Panc1 (cell line): ENCODE measurements around the gene SMIM10L2A. TPM values are rescaled to one million over a fixed set of nuclear protein-coding genes. Genes with fewer than 3 reads are reported as not detected.

Experiments
- ATAC-seq: fragments of 200-7000 bp; cut with Tn5 transposase; 2 replicates; pipeline ENCODE4 v1.9.1; 2020; ENCODE audit warnings: mild to moderate bottlenecking, moderate library complexity
- BruUV-seq: library from RNA; stranded (reverse); fragments of 400-500 nt; replicated peaks from 2 replicates; lab custom pipeline; 2021; lab: Mats Ljungman, UMichigan
- CTCF ChIA-PET: fragments of 300-600 bp; sonication (Branson Sonifier 250); formaldehyde crosslinking; loops from one replicate; lab custom pipeline; 2022; ENCODE audit warnings: antibody characterized with exemption; lab: Charles Lee
- POLR2A ChIA-PET: fragments of 300-600 bp; sonication (Branson Sonifier 250); formaldehyde crosslinking; loops from one replicate; lab custom pipeline; 2022; ENCODE audit warnings: antibody characterized with exemption; lab: Charles Lee
- DNase-seq: peaks from one replicate; pipeline ENCODE4 v3.0.0-alpha.2; 2010; ENCODE audit warnings: low read depth, low spot score
- H3K27ac ChIP-seq: 2 replicates; pipeline ENCODE4 v1.5.1; 2011; ENCODE audit warnings: mild to moderate bottlenecking, low read length, inconsistent platforms
- H3K27me3 ChIP-seq: fragments of 200-500 bp; sonication (Bioruptor generic); 2 replicates; pipeline ENCODE4 v1.6.0; 2014; ENCODE audit warnings: low read length, inconsistent platforms; ENCODE audit not compliant: control insufficient read depth, insufficient read depth
- H3K36me3 ChIP-seq: fragments of 200-500 bp; sonication (Bioruptor generic); 2 replicates; pipeline ENCODE4 v1.5.1; 2014; ENCODE audit warnings: inconsistent platforms, mild to moderate bottlenecking, low read length, moderate library complexity; ENCODE audit not compliant: control insufficient read depth, insufficient read depth
- H3K4me1 ChIP-seq: 2 replicates; pipeline ENCODE4 v1.5.1; 2011; ENCODE audit warnings: inconsistent platforms, mild to moderate bottlenecking, low read length, moderate library complexity; ENCODE audit not compliant: control insufficient read depth, insufficient read depth
- H3K4me3 ChIP-seq, 2 experiments: 2 replicates each; pipeline ENCODE4 v1.5.1; 2011 to 2012; ENCODE audit warnings: low read depth in 2 of 2, low read length in 2 of 2, mild to moderate bottlenecking in 2 of 2, inconsistent platforms in 1 of 2, moderate library complexity in 1 of 2
- H3K9me3 ChIP-seq: fragments of 200-500 bp; sonication (Bioruptor generic); 2 replicates; pipeline ENCODE4 v1.5.1; 2014; ENCODE audit warnings: low read depth, mild to moderate bottlenecking, inconsistent platforms, low read length, moderate library complexity; ENCODE audit not compliant: control insufficient read depth, insufficient read depth
- POLR2AphosphoS5 ChIP-seq: IDR thresholded peaks from 2 replicates; pipeline ENCODE4 v1.6.1; 2012; ENCODE audit warnings: mild to moderate bottlenecking, low read depth, low read length, moderate library complexity
- SIN3A ChIP-seq: IDR thresholded peaks from 2 replicates; pipeline ENCODE4 v1.6.1; 2012; ENCODE audit warnings: low read depth, mild to moderate bottlenecking, low read length, moderate library complexity, borderline replicate concordance; ENCODE audit not compliant: insufficient read depth
- TCF7L2 ChIP-seq: IDR thresholded peaks from 2 replicates; pipeline ENCODE4 v1.6.1; 2011; ENCODE audit warnings: mild to moderate bottlenecking, low read depth, low read length, inconsistent platforms
- in situ Hi-C: cut with HindIII; loops from 2 replicates; pipeline ENCODE4 v1.10.0; 2016; ENCODE audit warnings: low sequenced_read_pairs, low pct_unique_long_range_greater_than_20kb
- intact Hi-C: fragments of 100-400 bp; cut with micrococcal nuclease; formaldehyde crosslinking; loops from one replicate; pipeline ENCODE4 v1.10.0; 2022; ENCODE audit not compliant: unreplicated experiment
- total RNA-seq: library from RNA; stranded (reverse); gene quantifications from one replicate; pipeline ENCODE4 v1.2.1, GENCODE V29; 2021; ENCODE audit not compliant: unreplicated experiment
- TF ChIP-seq, protein P1 (sequence below), 2 experiments: IDR thresholded peaks; 2 replicates each; pipeline ENCODE4 v1.6.1; 2011 to 2012; ENCODE audit warnings: low read depth in 2 of 2, control low read depth in 1 of 2, low read length in 1 of 2, mild to moderate bottlenecking in 1 of 2, moderate library complexity in 1 of 2; ENCODE audit not compliant: insufficient read depth in 1 of 2
- TF ChIP-seq, protein P2 (sequence below): fragments of 450-650 bp; IDR thresholded peaks from 2 replicates; pipeline ENCODE4 v1.5.1; 2017; ENCODE audit warnings: mild to moderate bottlenecking

SMIM10L2A gene
- total RNA-seq, 1 experiment from 2014 or later, result 0.36 TPM

DNA sequence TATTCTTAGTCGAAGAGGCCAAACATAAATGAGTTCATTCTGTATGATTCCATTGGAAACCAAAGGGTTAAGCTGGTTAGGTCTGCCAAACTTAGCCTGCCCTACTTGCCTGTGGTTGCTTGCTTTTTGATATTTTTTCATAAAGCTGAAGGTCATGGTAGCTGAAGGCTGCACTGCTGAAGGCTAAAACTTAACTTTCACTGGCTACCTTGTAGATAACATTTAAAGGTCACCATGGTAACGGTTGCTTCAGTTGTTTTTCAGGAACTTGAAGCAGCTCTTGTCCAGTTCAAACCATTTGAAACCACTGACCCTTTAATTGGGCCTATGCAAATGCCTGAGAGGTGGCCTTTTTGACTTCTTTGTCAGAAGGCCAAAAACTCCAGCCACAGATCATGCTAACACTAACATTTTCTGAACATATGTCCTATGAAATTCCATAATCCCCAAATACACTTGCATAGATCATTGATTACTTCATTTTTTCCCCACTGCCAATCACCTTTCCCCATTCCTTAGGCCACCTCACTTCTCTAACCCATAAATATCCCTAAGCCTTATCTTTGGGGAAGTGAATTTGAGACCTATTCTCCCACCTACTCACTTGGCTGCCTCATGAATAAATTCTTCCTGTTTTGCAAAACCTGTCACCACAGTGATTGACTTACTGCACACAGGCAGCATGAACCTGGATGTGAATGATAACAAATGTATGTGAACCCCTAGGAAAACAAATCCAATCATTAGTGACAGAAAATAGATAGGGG, 10.7 kb upstream of the SMIM10L2A start:
- intact Hi-C loops (no loop called here), in situ Hi-C loops (no loop called here)
- H3K9me3 ChIP-seq, result no peaks in the 10 kb centered on the region
- no TSS peak for BruUV-seq
- no peaks in the 10 kb centered on the region for H3K36me3 ChIP-seq
- no peak overlapping the region for H3K4me3 ChIP-seq
- DNase-seq, result no peak
- no peak overlapping the region for H3K27ac ChIP-seq
- H3K4me1 ChIP-seq, result no peaks in the 10 kb centered on the region
- no peaks in the 10 kb centered on the region for H3K27me3 ChIP-seq
- ChIA-PET POLR2A (no interaction called here), CTCF (no interaction called here)
- no peak for ATAC-seq
- TF ChIP-seq, protein P1, sequence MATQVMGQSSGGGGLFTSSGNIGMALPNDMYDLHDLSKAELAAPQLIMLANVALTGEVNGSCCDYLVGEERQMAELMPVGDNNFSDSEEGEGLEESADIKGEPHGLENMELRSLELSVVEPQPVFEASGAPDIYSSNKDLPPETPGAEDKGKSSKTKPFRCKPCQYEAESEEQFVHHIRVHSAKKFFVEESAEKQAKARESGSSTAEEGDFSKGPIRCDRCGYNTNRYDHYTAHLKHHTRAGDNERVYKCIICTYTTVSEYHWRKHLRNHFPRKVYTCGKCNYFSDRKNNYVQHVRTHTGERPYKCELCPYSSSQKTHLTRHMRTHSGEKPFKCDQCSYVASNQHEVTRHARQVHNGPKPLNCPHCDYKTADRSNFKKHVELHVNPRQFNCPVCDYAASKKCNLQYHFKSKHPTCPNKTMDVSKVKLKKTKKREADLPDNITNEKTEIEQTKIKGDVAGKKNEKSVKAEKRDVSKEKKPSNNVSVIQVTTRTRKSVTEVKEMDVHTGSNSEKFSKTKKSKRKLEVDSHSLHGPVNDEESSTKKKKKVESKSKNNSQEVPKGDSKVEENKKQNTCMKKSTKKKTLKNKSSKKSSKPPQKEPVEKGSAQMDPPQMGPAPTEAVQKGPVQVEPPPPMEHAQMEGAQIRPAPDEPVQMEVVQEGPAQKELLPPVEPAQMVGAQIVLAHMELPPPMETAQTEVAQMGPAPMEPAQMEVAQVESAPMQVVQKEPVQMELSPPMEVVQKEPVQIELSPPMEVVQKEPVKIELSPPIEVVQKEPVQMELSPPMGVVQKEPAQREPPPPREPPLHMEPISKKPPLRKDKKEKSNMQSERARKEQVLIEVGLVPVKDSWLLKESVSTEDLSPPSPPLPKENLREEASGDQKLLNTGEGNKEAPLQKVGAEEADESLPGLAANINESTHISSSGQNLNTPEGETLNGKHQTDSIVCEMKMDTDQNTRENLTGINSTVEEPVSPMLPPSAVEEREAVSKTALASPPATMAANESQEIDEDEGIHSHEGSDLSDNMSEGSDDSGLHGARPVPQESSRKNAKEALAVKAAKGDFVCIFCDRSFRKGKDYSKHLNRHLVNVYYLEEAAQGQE (IDR thresholded peaks at IDR 0.05; ENCODE audit: insufficient read depth in 1 of 2, low read depth in 2 of 2, low read length in 1 of 2), result no peak
- TF ChIP-seq SIN3A, result no peak
- TF ChIP-seq POLR2AphosphoS5, result no peak
- TF ChIP-seq, protein P2, sequence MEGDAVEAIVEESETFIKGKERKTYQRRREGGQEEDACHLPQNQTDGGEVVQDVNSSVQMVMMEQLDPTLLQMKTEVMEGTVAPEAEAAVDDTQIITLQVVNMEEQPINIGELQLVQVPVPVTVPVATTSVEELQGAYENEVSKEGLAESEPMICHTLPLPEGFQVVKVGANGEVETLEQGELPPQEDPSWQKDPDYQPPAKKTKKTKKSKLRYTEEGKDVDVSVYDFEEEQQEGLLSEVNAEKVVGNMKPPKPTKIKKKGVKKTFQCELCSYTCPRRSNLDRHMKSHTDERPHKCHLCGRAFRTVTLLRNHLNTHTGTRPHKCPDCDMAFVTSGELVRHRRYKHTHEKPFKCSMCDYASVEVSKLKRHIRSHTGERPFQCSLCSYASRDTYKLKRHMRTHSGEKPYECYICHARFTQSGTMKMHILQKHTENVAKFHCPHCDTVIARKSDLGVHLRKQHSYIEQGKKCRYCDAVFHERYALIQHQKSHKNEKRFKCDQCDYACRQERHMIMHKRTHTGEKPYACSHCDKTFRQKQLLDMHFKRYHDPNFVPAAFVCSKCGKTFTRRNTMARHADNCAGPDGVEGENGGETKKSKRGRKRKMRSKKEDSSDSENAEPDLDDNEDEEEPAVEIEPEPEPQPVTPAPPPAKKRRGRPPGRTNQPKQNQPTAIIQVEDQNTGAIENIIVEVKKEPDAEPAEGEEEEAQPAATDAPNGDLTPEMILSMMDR, result no peak
- TF ChIP-seq TCF7L2, result no peak

DNA sequence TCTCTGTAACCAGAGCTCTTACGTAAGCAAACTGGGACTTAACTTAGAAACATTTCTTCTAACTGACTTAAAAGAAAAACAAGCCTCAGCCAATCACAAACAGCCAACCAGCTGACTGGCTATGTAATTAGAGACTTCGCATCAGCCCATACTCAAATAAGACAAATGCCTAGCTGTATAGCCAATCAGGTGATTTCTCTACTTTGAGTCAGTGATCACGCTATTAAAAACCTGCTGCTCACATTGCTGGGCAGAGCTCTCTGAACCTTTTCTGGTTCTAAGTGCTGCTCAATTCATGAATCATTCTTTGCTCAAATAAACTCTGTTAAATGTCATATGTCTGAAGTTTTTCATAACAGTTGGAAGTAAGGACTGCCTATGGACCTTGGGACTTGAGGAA, 9.9 kb upstream of the SMIM10L2A start:
- intact Hi-C loops (no loop called here), in situ Hi-C loops (no loop called here)
- Histone ChIP-seq H3K27me3 (no peaks in the 10 kb centered on the region), H3K36me3 (no peaks in the 10 kb centered on the region), H3K4me1 (no peaks in the 10 kb centered on the region), H3K4me3 (no peak overlapping the region), H3K9me3 (no peaks in the 10 kb centered on the region), H3K27ac (no peak overlapping the region)
- ChIA-PET CTCF (no interaction called here), POLR2A (no interaction called here)
- DNase-seq, result no peak
- no TSS peak for BruUV-seq
- TF ChIP-seq SIN3A, result no peak
- TF ChIP-seq, protein P1 (IDR thresholded peaks at IDR 0.05; ENCODE audit: insufficient read depth in 1 of 2, low read depth in 2 of 2, low read length in 1 of 2), result no peak
- TF ChIP-seq TCF7L2, result no peak
- TF ChIP-seq POLR2AphosphoS5, result no peak
- TF ChIP-seq, protein P2, result no peak
- ATAC-seq, result no peak
